HCT116 (cell line): ENCODE data around the gene RNF130. TPM values are rescaled to one million over a fixed set of nuclear protein-coding genes. Genes with fewer than 3 reads are reported as not detected.

Source experiments
- ATAC-seq: fragments of 200-7000 bp; cut with Tn5 transposase; 2 replicates; pipeline ENCODE4 v1.9.1; 2020; ENCODE audit warnings: mild to moderate bottlenecking, moderate library complexity
- BruUV-seq: library from RNA; stranded (reverse); fragments of 400-500 nt; replicated peaks from 2 replicates; lab custom pipeline; 2021; lab: Mats Ljungman, UMichigan
- CTCF ChIA-PET: fragments of 300-600 bp; sonication (Branson Sonifier 250); formaldehyde crosslinking; loops from one replicate; lab custom pipeline; 2021; ENCODE audit warnings: antibody characterized with exemption; lab: Charles Lee
- POLR2A ChIA-PET: fragments of 300-600, 350-600 bp; sonication (Branson Sonifier 250); formaldehyde crosslinking; loops from one replicate; lab custom pipeline; 2021; ENCODE audit warnings: antibody characterized with exemption; lab: Charles Lee
- RAD21 ChIA-PET, 2 experiments: fragments of 300-600 bp; sonication (Branson Sonifier 250); formaldehyde crosslinking; loops; one replicate each; lab custom pipeline; 2023; ENCODE audit warnings: low total read pairs in 2 of 2; ENCODE audit not compliant: uncharacterized antibody in 2 of 2, unreplicated experiment in 2 of 2, low non-redundant PET in 1 of 2; lab: Charles Lee
- DNase-seq: peaks from one replicate; pipeline ENCODE4 v3.0.0-alpha.2; 2010; ENCODE audit warnings: low read depth, low spot score
- H2AFZ ChIP-seq: fragments of 200-600 bp; shearing (Covaris generic), sonication (generic); 2 replicates; pipeline ENCODE4 v1.6.1; 2017; ENCODE audit warnings: low read depth, mixed run types, mixed read lengths, antibody characterized with exemption, low read length; ENCODE audit not compliant: poor library complexity, severe bottlenecking
- H3K27ac ChIP-seq: 2 replicates; pipeline ENCODE4 v1.5.1; 2012; ENCODE audit warnings: low read depth, low read length
- H3K27me3 ChIP-seq: fragments of 200-600 bp; sonication (generic); 2 replicates; pipeline ENCODE4 v1.6.1; 2016; ENCODE audit warnings: mixed run types, low read length, mixed read lengths; ENCODE audit not compliant: insufficient read depth
- H3K36me3 ChIP-seq, 2 experiments: fragments of 200-500 bp in 1 of 2; fragments of 200-600 bp in 1 of 2; sonication (Bioruptor generic) in 1 of 2; sonication (generic) in 1 of 2; 2 replicates each; pipeline versions ENCODE4 v1.5.1 to v1.6.1; 2014 to 2016; ENCODE audit warnings: low read length in 2 of 2, inconsistent platforms in 1 of 2, mixed read lengths in 1 of 2, mixed run types in 1 of 2; ENCODE audit not compliant: insufficient read depth in 2 of 2, control insufficient read depth in 1 of 2
- H3K4me1 ChIP-seq, 2 experiments: fragments of 200-600 bp in 1 of 2; sonication (generic) in 1 of 2; 2 replicates each; pipeline versions ENCODE4 v1.5.1 to v1.6.1; 2012 to 2017; ENCODE audit warnings: low read length in 2 of 2, inconsistent platforms in 1 of 2, mild to moderate bottlenecking in 1 of 2, mixed read lengths in 1 of 2, mixed run types in 1 of 2, moderate library complexity in 1 of 2; ENCODE audit not compliant: insufficient read depth in 2 of 2, control insufficient read depth in 1 of 2
- H3K4me2 ChIP-seq: fragments of 200-600 bp; sonication (generic); 2 replicates; pipeline ENCODE4 v1.6.1; 2017; ENCODE audit warnings: mixed run types, low read length, mixed read lengths
- H3K4me3 ChIP-seq, 2 experiments: fragments of 200-600 bp in 1 of 2; sonication (generic) in 1 of 2; replicated peaks in 1 of 2; 2 replicates each; pipeline ENCODE4 v1.5.1; 2011 to 2016; ENCODE audit warnings: low read length in 2 of 2, control low read depth in 1 of 2, low read depth in 1 of 2, mild to moderate bottlenecking in 1 of 2, mixed read lengths in 1 of 2, mixed run types in 1 of 2
- H3K79me2 ChIP-seq: fragments of 200-600 bp; sonication (generic); 2 replicates; pipeline ENCODE4 v1.6.1; 2017; ENCODE audit warnings: mild to moderate bottlenecking, mixed run types, low read length, moderate library complexity, mixed read lengths; ENCODE audit not compliant: insufficient read depth
- H3K9ac ChIP-seq: fragments of 200-600 bp; sonication (generic); 2 replicates; pipeline ENCODE4 v1.6.1; 2016; ENCODE audit warnings: low read length, mixed read lengths
- H3K9me2 ChIP-seq: fragments of 200-600 bp; sonication (generic), shearing (Covaris generic); 2 replicates; pipeline ENCODE4 v1.6.1; 2017; ENCODE audit warnings: mixed run types, mild to moderate bottlenecking, moderate library complexity; ENCODE audit not compliant: insufficient read depth
- H3K9me3 ChIP-seq, 2 experiments: fragments of 200-500 bp in 1 of 2; fragments of 200-600 bp in 1 of 2; sonication (Bioruptor generic) in 1 of 2; sonication (generic) in 1 of 2; 2 replicates each; pipeline ENCODE4 v1.6.1; 2014 to 2017; ENCODE audit warnings: low read length in 2 of 2, mixed read lengths in 2 of 2, inconsistent platforms in 1 of 2, low read depth in 1 of 2, mild to moderate bottlenecking in 1 of 2, mixed run types in 1 of 2, moderate library complexity in 1 of 2; ENCODE audit not compliant: control insufficient read depth in 1 of 2, insufficient read depth in 1 of 2
- H4K20me1 ChIP-seq: fragments of 200-600 bp; sonication (generic), shearing (Covaris generic); 2 replicates; pipeline ENCODE4 v1.6.1; 2017; ENCODE audit warnings: mixed run types, mild to moderate bottlenecking, moderate library complexity; ENCODE audit not compliant: insufficient read depth
- CTCF ChIP-seq, 3 experiments: fragments of 200-600 bp in 1 of 3; sonication (generic) in 1 of 3; IDR thresholded peaks in 2 of 3; conservative IDR thresholded peaks in 1 of 3; 2 replicates each; pipeline ENCODE4 v1.5.1; 2012 to 2017; ENCODE audit warnings: low read depth in 2 of 3, low read length in 2 of 3, antibody characterized with exemption in 1 of 3, borderline replicate concordance in 1 of 3, control low read depth in 1 of 3, mild to moderate bottlenecking in 1 of 3, mixed read lengths in 1 of 3, mixed run types in 1 of 3, moderate library complexity in 1 of 3; ENCODE audit not compliant: insufficient read depth in 1 of 3
- EGR1 ChIP-seq: IDR thresholded peaks from 2 replicates; pipeline ENCODE4 v1.6.1; 2012; ENCODE audit warnings: low read depth
- ELF1 ChIP-seq: IDR thresholded peaks from 2 replicates; pipeline ENCODE4 v1.6.1; 2012; ENCODE audit warnings: low read depth, borderline replicate concordance
- EZH2 ChIP-seq: fragments of 200-600 bp; sonication (generic); IDR thresholded peaks from 2 replicates; pipeline ENCODE4 v1.6.1; 2017; ENCODE audit warnings: antibody characterized with exemption, mixed run types
- EZH2phosphoT487 ChIP-seq: fragments of 200-600 bp; IDR thresholded peaks from 2 replicates; pipeline ENCODE4 v1.6.1; 2018; ENCODE audit warnings: antibody characterized with exemption, borderline replicate concordance
- JUND ChIP-seq: IDR thresholded peaks from 2 replicates; pipeline ENCODE4 v1.6.1; 2012
- MAX ChIP-seq: IDR thresholded peaks from 2 replicates; pipeline ENCODE4 v1.6.1; 2012
- POLR2AphosphoS5 ChIP-seq: IDR thresholded peaks from 2 replicates; pipeline ENCODE4 v1.6.1; 2011; ENCODE audit warnings: mild to moderate bottlenecking, low read depth, low read length, moderate library complexity
- RAD21 ChIP-seq: IDR thresholded peaks from 2 replicates; pipeline ENCODE4 v1.6.1; 2012; ENCODE audit warnings: low read depth, mild to moderate bottlenecking
- SIN3A ChIP-seq: IDR thresholded peaks from 2 replicates; pipeline ENCODE4 v1.6.1; 2012; ENCODE audit warnings: low read depth
- SP1 ChIP-seq: IDR thresholded peaks from 2 replicates; pipeline ENCODE4 v1.6.1; 2012; ENCODE audit warnings: low read depth
- SRF ChIP-seq: IDR thresholded peaks from 2 replicates; pipeline ENCODE4 v1.6.1; 2012; ENCODE audit warnings: low read depth
- TCF7L2 ChIP-seq: IDR thresholded peaks from 2 replicates; pipeline ENCODE4 v1.7.0; 2011; ENCODE audit warnings: borderline replicate concordance, inconsistent platforms; ENCODE audit not compliant: insufficient read depth, insufficient read length; ENCODE audit errors: extremely low read depth
- YY1 ChIP-seq: IDR thresholded peaks from 2 replicates; pipeline ENCODE4 v1.6.1; 2011; ENCODE audit warnings: low read length, low read depth, moderate library complexity, mild to moderate bottlenecking; ENCODE audit not compliant: insufficient replicate concordance; ENCODE audit errors: extremely low read depth
- ZNF274 ChIP-seq: fragments of 200-500 bp; sonication (Bioruptor generic); IDR thresholded peaks from 2 replicates; pipeline ENCODE4 v1.6.1; 2014; ENCODE audit warnings: mild to moderate bottlenecking, low read depth, low read length, inconsistent platforms
- intact Hi-C: fragments of 100-400 bp; cut with micrococcal nuclease; formaldehyde crosslinking; loops from 2 replicates; pipeline ENCODE4 v1.10.0; 2022
- total RNA-seq: library from RNA; stranded (reverse); gene quantifications from one replicate; pipeline ENCODE4 v1.2.1, GENCODE V29; 2021; ENCODE audit not compliant: unreplicated experiment

Gene RNF130
- total RNA-seq, 1 experiment from 2014 or later, result 34.9 TPM

- Histone ChIP-seq H3K27ac (no peak overlapping the region), H2AFZ (no peak overlapping the region), H3K4me1 (peaks cover 8 to 10% of the 10 kb centered on the region in 2 experiments; a peak in 2 of 4 replicates), H3K79me2 (no peaks in the 10 kb centered on the region), H3K9me2 (no peaks in the 10 kb centered on the region), H4K20me1 (no peaks in the 10 kb centered on the region), H3K9me3 (no peaks in the 10 kb centered on the region), H3K36me3 (no peaks in the 10 kb centered on the region), H3K27me3 (no peaks in the 10 kb centered on the region)
- no peak for DNase-seq
- ATAC-seq, result no peak
- POLR2A ChIA-PET, result no interaction called here
- intact Hi-C loops, result loop anchor here (10.0 kb wide), 1 partner anchor 176 kb away; the partner anchor contains the start of gene TBC1D9B
- TF ChIP-seq EGR1 (no peak), YY1 (no peak), EZH2 (no peak), SP1 (no peak), CTCF (IDR thresholded peaks at IDR 0.05 in 2 of 3, conservative IDR thresholded peaks at IDR 0.05 in 1 of 3; ENCODE audit: borderline replicate concordance in 1 of 3, insufficient read depth in 1 of 3, low read depth in 2 of 3, low read length in 2 of 3) (no peak), ZNF274 (no peak), RAD21 (no peak), JUND (no peak), EZH2phosphoT487 (no peak), MAX (no peak), SRF (no peak), TCF7L2 (no peak), ELF1 (no peak), POLR2AphosphoS5 (no peak), SIN3A (no peak)
- TF ChIP-seq, all 23 proteins: peak for 0
- ChIA-PET CTCF (no interaction called here), RAD21 (no interaction called here)
- Histone ChIP-seq H3K4me3 (no peak overlapping the region), H3K4me2 (no peak overlapping the region), H3K9ac (no peak overlapping the region)
- BruUV-seq, result no TSS peak
Observed at GRCh38 chr5:180080486-180081280, 9.1 kb upstream of the RNF130 start.
